ENCODE measurements around the gene GPR161.

GRCh38 chr1:168119750-168120149 lies 17.0 kb downstream of the GPR161 start:
- TF ChIP-seq CTCF (conservative IDR thresholded peaks at IDR 0.05 in 1 of 2, IDR thresholded peaks at IDR 0.05 in 1 of 2; ENCODE audit: low read depth in 1 of 2, low read length in 2 of 2) (no peak), EZH2 (IDR thresholded peaks at IDR 0.05; ENCODE audit: low read length, missing control alignments) (no peak)
